Ovary (tissue), 9 donors: Measurements from ENCODE around the gene KCNAB1. TPM values are rescaled to one million over a fixed set of nuclear protein-coding genes. Genes with fewer than 3 reads are reported as not detected.

ENCODE experiments used
- DNase-seq, 5 donors: peaks; one replicate each; pipeline ENCODE4 v3.0.0-alpha.2; 2019 to 2020
- H3K27ac ChIP-seq, 2 donors: fragments of 200-600 bp; one replicate each; pipeline versions ENCODE4 v1.5.1 to v1.8.0; 2019 to 2022
- H3K27me3 ChIP-seq: fragments of 200-600 bp; one replicate; pipeline ENCODE4 v1.8.0; 2022
- H3K36me3 ChIP-seq: fragments of 200-600 bp; sonication (generic); one replicate; pipeline ENCODE4 v1.5.1; 2019
- H3K4me1 ChIP-seq: one replicate; pipeline ENCODE4 v1.8.1; 2013; ENCODE audit warnings: mild to moderate bottlenecking, moderate library complexity; ENCODE audit not compliant: insufficient read depth
- H3K4me3 ChIP-seq: fragments of 200-600 bp; sonication (generic); one replicate; pipeline ENCODE4 v1.5.1; 2017
- H3K9me3 ChIP-seq, 2 donors: fragments of 200-600 bp in 1 of 2; sonication (generic) in 1 of 2; one replicate each; pipeline versions ENCODE4 v1.5.1 to v1.8.1; 2013 to 2019; ENCODE audit warnings: mild to moderate bottlenecking in 1 of 2, moderate library complexity in 1 of 2
- CTCF ChIP-seq, 3 donors: fragments of 450-650 bp in 2 of 3; fragments of 200-600 bp in 1 of 3; IDR thresholded peaks; one replicate each; pipeline versions ENCODE4 v1.5.1 to v1.8.0; 2016 to 2022; ENCODE audit warnings: antibody characterized with exemption in 3 of 3, mild to moderate bottlenecking in 1 of 3
- EP300 ChIP-seq: sonication (generic); formaldehyde crosslinking; IDR thresholded peaks from one replicate; pipeline ENCODE4 v1.6.1; 2017; ENCODE audit warnings: antibody characterized with exemption
- POLR2A ChIP-seq: fragments of 450-650 bp; IDR thresholded peaks from one replicate; pipeline ENCODE4 v1.6.1; 2017; ENCODE audit warnings: antibody characterized with exemption, mild to moderate bottlenecking, moderate library complexity
- WGBS, 3 donors: extraction: QIAGEN DNeasy Blood & Tissue Kit in 1 of 3; methylation state at CpG; one replicate each; pipeline versions ENCODE4 v1.1.5 to v1.1.7; 2013 to 2017; 5-methylcytosine and 5-hydroxymethylcytosine counted together
- intact Hi-C, 4 donors: fragments of 100-400 bp; cut with DNase I; formaldehyde crosslinking; loops; one replicate each; pipeline versions ENCODE4 v1.11.0 to v1.15.1; 2022 to 2023
- polyA plus RNA-seq, 2 donors: library from polyadenylated mRNA; stranded (reverse); fragments of 200-250 nt in 1 of 2; fragments of 350-450 nt in 1 of 2; fragmentation: Illumina TruSeq in 1 of 2; extraction: RNeasy Lipid Tissue Mini Kit (QIAGEN cat#74804) in 1 of 2; gene quantifications; one replicate each; pipeline ENCODE4 v1.2.3, GENCODE V29; 2013 to 2014
- total RNA-seq, 7 donors: library from RNA; depleted of rRNA in 2 of 7; stranded (reverse); fragments of >200 nt in 2 of 7; fragmentation: NEBNext Ultra II Directional in 3 of 7; extraction: Animal tissue kit (Norgen Biotek cat#: 25700) in 3 of 7; gene quantifications; one replicate each; pipeline versions ENCODE4 v1.1.0 to v1.2.4, GENCODE V29; 2016 to 2023
- donor health status: DM: no; HTN: no; CAD: no; lungs with moderate emphysema.
- donor health status: DM: no; HTN: no; CAD: no.
- donor health status: Bipolar disorder and iron deficiency.
- donor health status: DM: yes; HTN: yes; CAD: no.
- donor health status: DM: no; HTN: no; CAD: no.
- donor health status: DM: yes; HTN: yes; CAD: no.

The KCNAB1 gene
- total and polyA plus RNA-seq, 9 donors, result 0.60 to 8.0 (median 2.4) TPM

GRCh38 chr3:156151824-156152428, 31.5 kb downstream of the KCNAB1 start:
- Histone ChIP-seq H3K4me1 (peaks cover 11% of the 10 kb centered on the region), H3K27me3 (no peaks in the 10 kb centered on the region), H3K27ac (no peak overlapping the region), H3K36me3 (no peaks in the 10 kb centered on the region), H3K9me3 (no peaks in the 10 kb centered on the region), H3K4me3 (no peak overlapping the region)
- DNase-seq, result peak; percentile 38 to 73 (median 47)
- WGBS, 3 donors, result 44 to 48% (median 46%) methylated on average over 10 of the region's 10 CpGs
- intact Hi-C loops, result loop anchor here (5.0 to 10.0 kb wide), 5 partner anchors 360 to 933 kb away; no protein-coding TSS in a partner anchor
- TF ChIP-seq POLR2A, result no peak
- peak in 2 of 3 donors; percentile 14 to 51 for TF ChIP-seq CTCF (IDR thresholded peaks at IDR 0.05)

GRCh38 chr3:156158656-156159295, 38.4 kb downstream of the KCNAB1 start:
- intact Hi-C loops, result loop anchor here in 2 of 4 donors (10.0 kb wide), 2 partner anchors 356 to 926 kb away; no protein-coding TSS in a partner anchor

GRCh38 chr3:156160647-156161046, 40.3 kb downstream of the KCNAB1 start:
- Histone ChIP-seq H3K4me1 (peaks cover 2% of the 10 kb centered on the region), H3K4me3 (no peak overlapping the region), H3K27me3 (no peaks in the 10 kb centered on the region), H3K9me3 (no peaks in the 10 kb centered on the region), H3K27ac (no peak overlapping the region), H3K36me3 (no peaks in the 10 kb centered on the region)
- no peak for TF ChIP-seq CTCF (IDR thresholded peaks at IDR 0.05)
- no peak for TF ChIP-seq EP300
- TF ChIP-seq POLR2A, result no peak
- intact Hi-C loops, result no loop called here
- DNase-seq, result no peak
- 11 to 24% (median 17%) methylated on average over 3 of the region's 3 CpGs for WGBS, 3 donors

More at GRCh38 chr3:156158656-156159295, 38.4 kb downstream of the KCNAB1 start:
- 91 to 92% (median 92%) methylated on average over 3 of the region's 3 CpGs for WGBS, 3 donors
- Histone ChIP-seq H3K36me3 (no peaks in the 10 kb centered on the region), H3K4me3 (no peak overlapping the region), H3K27ac (no peak overlapping the region), H3K9me3 (no peaks in the 10 kb centered on the region), H3K4me1 (peaks cover 2% of the 10 kb centered on the region), H3K27me3 (no peaks in the 10 kb centered on the region)
- TF ChIP-seq CTCF (IDR thresholded peaks at IDR 0.05), result no peak
- TF ChIP-seq EP300, result no peak
- TF ChIP-seq POLR2A, result no peak
- no peak for DNase-seq

GRCh38 chr3:156161172-156161571, 40.8 kb downstream of the KCNAB1 start:
- TF ChIP-seq POLR2A (no peak), CTCF (IDR thresholded peaks at IDR 0.05) (no peak), EP300 (no peak)
- H3K27me3 ChIP-seq, result no peaks in the 10 kb centered on the region
- DNase-seq, result no peak
- H3K4me3 ChIP-seq, result no peak overlapping the region
- no peaks in the 10 kb centered on the region for H3K9me3 ChIP-seq
- 78 to 88% (median 83%) methylated on average over 1 of the region's 1 CpG for WGBS, 3 donors
- no peak overlapping the region for H3K27ac ChIP-seq
- H3K4me1 ChIP-seq, result peaks cover 2% of the 10 kb centered on the region
- H3K36me3 ChIP-seq, result no peaks in the 10 kb centered on the region
- intact Hi-C loops, result no loop called here
